Neutrophil (primary cell): ENCODE data around the gene RING1.

Experiments
- H3K27ac ChIP-seq: fragments of 200-600 bp; sonication (generic); 2 replicates; pipeline ENCODE4 v1.5.1; 2016; ENCODE audit warnings: mild to moderate bottlenecking, moderate library complexity
- H3K27me3 ChIP-seq: fragments of 200-600 bp; sonication (generic); 2 replicates; pipeline ENCODE4 v1.6.0; 2016; ENCODE audit warnings: mild to moderate bottlenecking
- H3K36me3 ChIP-seq: fragments of 200-600 bp; sonication (generic); 2 replicates; pipeline ENCODE4 v1.5.1; 2017
- H3K4me1 ChIP-seq, 2 experiments: fragments of 200-600 bp in 1 of 2; sonication (generic) in 1 of 2; 1 replicate in 1 of 2; 2 replicates in 1 of 2; pipeline versions ENCODE4 v1.5.1 to v1.6.1; 2013 to 2016; ENCODE audit warnings: low read depth in 1 of 2, low read length in 1 of 2, mild to moderate bottlenecking in 1 of 2, moderate library complexity in 1 of 2; ENCODE audit not compliant: control insufficient read depth in 1 of 2, insufficient read depth in 1 of 2
- H3K4me3 ChIP-seq, 2 experiments: fragments of 200-600 bp in 1 of 2; sonication (generic) in 1 of 2; 1 replicate in 1 of 2; 2 replicates in 1 of 2; pipeline ENCODE4 v1.5.1; 2013 to 2016; ENCODE audit warnings: low read depth in 1 of 2, low read length in 1 of 2, mild to moderate bottlenecking in 1 of 2, moderate library complexity in 1 of 2
- H3K9me3 ChIP-seq: fragments of 200-600 bp; sonication (generic); 2 replicates; pipeline ENCODE4 v1.5.1; 2016
- TF ChIP-seq, protein P1 (sequence below): fragments of 200-600 bp; sonication (generic); IDR thresholded peaks from 2 replicates; pipeline ENCODE4 v1.5.1; 2016; ENCODE audit warnings: antibody characterized with exemption

The RING1 gene

DNA sequence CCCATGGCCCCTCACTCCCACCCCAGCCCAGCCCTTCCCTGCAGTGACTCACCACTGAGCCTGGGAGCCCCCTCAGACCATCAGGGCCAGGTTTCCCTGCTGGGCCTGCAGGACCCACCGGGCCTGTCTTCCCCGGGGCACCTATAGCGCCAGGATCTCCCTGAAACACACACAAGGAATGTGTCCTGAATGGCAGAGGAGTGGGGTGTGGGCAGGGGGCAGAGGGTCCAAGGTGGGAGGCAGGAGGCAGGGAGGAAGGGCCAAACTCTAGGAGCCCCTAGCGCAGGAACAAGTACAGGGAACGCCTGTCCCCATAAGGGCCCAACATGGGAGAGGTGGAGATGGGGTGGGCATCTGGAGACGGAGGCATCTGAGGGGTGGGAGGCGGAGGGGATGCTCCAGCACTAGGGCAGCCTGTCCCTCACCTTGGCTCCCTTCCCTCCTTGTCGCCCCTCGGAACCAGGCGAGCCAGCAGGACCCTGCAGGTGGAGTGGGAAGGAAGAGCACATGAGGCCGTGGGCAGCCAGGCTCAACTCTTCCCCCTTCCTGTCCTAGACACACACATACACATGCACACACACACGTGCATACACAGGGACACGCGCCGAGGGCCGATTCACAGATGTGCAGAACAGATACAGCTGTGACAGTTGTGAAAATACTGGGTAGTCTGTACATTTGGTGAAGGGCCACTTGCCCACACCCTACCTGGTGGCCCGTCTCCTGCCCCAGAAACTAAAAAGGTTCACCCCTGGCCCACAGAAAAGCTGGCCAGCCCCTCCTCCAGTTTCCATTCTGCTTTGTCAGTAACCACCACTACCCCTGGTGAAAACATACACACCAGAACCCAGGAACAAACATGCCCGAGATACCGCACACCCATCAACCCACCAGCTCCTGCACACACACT, 40.7 kb upstream of the RING1 start:
- TF ChIP-seq, protein P1, sequence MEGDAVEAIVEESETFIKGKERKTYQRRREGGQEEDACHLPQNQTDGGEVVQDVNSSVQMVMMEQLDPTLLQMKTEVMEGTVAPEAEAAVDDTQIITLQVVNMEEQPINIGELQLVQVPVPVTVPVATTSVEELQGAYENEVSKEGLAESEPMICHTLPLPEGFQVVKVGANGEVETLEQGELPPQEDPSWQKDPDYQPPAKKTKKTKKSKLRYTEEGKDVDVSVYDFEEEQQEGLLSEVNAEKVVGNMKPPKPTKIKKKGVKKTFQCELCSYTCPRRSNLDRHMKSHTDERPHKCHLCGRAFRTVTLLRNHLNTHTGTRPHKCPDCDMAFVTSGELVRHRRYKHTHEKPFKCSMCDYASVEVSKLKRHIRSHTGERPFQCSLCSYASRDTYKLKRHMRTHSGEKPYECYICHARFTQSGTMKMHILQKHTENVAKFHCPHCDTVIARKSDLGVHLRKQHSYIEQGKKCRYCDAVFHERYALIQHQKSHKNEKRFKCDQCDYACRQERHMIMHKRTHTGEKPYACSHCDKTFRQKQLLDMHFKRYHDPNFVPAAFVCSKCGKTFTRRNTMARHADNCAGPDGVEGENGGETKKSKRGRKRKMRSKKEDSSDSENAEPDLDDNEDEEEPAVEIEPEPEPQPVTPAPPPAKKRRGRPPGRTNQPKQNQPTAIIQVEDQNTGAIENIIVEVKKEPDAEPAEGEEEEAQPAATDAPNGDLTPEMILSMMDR = no peak
- Histone ChIP-seq H3K4me1 (no peaks in the 10 kb centered on the region), H3K27me3 (peaks cover 13% of the 10 kb centered on the region), H3K36me3 (no peaks in the 10 kb centered on the region), H3K9me3 (no peaks in the 10 kb centered on the region), H3K27ac (no peak overlapping the region), H3K4me3 (no peak overlapping the region)

DNA sequence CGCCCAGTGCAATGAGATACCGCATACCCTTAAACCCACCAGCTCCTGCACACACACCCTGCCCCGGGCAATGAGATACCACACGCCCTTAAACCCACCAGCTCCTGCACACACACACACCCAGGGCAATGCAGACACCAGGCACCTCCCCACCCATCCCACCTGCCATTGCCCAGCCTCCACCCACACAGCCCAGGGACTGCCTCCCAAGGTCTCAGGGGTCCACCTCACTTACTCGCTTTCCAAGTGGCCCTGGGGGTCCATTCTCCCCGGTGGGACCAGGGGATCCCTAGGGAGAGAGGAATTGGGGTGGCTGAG, 40.1 kb upstream of the RING1 start:
- Histone ChIP-seq H3K27ac (no peak overlapping the region), H3K27me3 (peaks cover 9% of the 10 kb centered on the region), H3K36me3 (no peaks in the 10 kb centered on the region), H3K9me3 (no peaks in the 10 kb centered on the region), H3K4me3 (no peak overlapping the region), H3K4me1 (no peaks in the 10 kb centered on the region)
- TF ChIP-seq, protein P1 = no peak

DNA sequence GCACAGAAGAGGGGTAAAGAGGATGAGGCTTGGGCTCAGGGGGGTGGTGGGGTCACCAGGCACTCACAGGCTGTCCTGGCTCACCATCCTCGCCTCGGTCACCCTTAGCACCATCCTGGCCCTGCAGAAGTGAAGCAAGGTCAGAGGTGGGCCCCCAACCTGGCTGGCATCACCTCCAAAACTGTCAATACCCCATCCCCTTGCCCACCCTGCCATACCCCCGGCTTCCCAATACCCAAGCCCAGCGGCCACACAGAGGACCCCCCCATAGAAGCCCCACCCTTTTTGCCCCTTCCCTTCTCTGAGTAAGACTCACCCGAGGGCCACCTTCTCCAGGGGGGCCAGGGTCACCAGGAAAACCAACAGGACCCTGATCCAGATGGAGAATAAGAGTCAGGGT, 39.7 kb upstream of the RING1 start:
- H3K4me1 ChIP-seq = no peaks in the 10 kb centered on the region
- no peak overlapping the region for H3K4me3 ChIP-seq
- TF ChIP-seq, protein P1 = no peak
- H3K27ac ChIP-seq = no peak overlapping the region
- no peaks in the 10 kb centered on the region for H3K9me3 ChIP-seq
- no peaks in the 10 kb centered on the region for H3K36me3 ChIP-seq
- peaks cover 8% of the 10 kb centered on the region for H3K27me3 ChIP-seq

DNA sequence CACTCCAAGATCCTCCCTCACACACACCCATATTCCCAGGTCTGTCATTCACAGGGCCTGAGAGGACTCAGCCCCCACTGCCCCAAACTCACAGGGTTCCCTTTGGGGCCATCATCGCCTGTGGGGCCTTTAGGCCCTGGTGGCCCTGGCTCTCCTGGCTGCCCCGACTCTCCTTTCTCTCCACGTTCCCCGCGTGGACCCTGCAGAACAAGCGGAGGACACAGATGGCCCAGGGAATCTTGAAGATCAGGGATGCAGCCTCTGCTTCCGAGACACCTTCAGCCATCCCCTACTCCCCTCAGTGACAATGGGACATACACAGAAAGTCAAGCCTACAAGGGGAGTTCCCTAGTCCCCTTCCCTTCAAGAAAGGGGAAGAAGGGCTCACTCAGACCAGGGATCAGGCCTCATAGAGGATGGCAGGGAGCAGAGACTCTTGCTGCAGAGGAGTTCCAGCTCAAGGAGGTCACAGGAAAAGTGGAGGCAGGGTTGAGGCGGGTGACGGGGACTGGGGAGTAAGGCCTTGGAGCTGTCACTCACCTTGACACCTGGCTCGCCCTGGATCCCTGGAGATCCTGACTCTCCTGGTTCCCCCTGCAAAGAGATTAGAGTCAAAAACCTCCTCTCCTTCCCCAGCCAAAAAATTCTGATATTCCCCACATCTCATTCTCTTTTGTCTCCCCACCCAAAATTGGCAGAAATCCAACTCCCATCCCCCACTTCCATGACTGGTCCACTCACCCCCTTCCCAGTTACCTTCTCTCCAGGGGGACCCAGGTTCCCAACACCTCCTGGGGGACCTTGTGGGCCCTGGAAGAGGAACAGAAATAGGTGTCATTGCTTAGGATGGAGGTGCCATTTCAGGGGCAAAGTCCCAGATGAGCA, 38.8 kb upstream of the RING1 start:
- Histone ChIP-seq H3K4me1 (no peaks in the 10 kb centered on the region), H3K27ac (no peak overlapping the region), H3K4me3 (no peak overlapping the region), H3K27me3 (peaks cover 1% of the 10 kb centered on the region), H3K9me3 (no peaks in the 10 kb centered on the region), H3K36me3 (no peaks in the 10 kb centered on the region)
- TF ChIP-seq, protein P1 = no peak

DNA sequence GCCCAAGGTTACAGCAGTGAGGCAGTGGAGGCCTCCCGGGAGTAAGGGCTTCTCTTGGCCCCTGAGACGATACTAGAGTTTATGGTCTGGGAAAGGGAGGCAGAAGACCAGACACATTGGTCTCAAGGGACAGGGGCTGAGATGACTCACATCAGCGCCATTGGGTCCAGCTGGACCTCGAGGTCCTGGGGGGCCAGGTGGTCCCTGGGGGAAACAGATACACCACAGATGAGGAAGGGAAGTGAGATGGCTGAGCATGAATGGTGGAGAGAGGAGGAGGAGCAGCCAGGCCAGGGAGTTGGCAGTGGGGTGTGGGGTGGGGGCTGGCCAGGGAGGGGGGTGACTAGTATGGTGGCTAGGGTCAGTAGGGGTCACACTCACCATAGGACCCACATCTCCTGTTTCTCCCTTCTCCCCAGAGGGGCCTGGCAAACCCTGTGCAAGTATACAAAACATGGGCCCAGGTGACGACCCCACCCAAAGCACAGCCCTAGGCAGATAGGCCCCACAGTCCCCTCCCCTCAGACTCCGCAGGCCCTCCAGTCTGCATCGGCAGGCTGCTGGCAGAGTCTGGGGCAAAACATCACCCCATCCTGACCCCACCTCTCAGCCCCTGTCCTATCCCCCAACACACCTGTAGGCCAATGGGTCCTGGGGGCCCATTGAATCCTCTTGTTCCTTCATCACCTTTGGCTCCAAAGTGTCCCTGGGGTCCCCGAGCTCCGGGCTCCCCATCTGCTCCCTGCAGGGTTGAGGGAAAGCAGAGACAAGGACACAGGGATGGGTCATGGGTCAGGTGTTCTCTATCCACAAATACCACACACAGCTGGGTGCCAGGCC, 37.9 kb upstream of the RING1 start:
- TF ChIP-seq, protein P1 = no peak
- Histone ChIP-seq H3K9me3 (no peaks in the 10 kb centered on the region), H3K36me3 (no peaks in the 10 kb centered on the region), H3K4me1 (no peaks in the 10 kb centered on the region), H3K4me3 (no peak overlapping the region), H3K27me3 (peaks cover 10% of the 10 kb centered on the region), H3K27ac (no peak overlapping the region)
